ENCODE results near the gene OPCML.

- TF ChIP-seq CTCF (IDR thresholded peaks at IDR 0.05) (no peak), EP300 (IDR thresholded peaks at IDR 0.05; ENCODE audit: low read depth) (no peak), POLR2AphosphoS5 (IDR thresholded peaks at IDR 0.05) (no peak)
Measured at GRCh38 chr11:133521502-133521901, 10.8 kb downstream of the OPCML start.

Data from transverse colon (tissue), 4 donors.